GM21367 (cell line): ENCODE data around the gene UNC93B1.

Source experiments
- ATAC-seq: cut with Tn5 transposase; IDR thresholded peaks from one replicate; pipeline ENCODE4 v1.9.1; 2021; ENCODE audit not compliant: unreplicated experiment

Gene UNC93B1

GRCh38 chr11:68003846-68004550, at the start of gene UNC93B1:
Gene UNC93B1, minus strand, starts transcription at chr11:68004097. Its CDS starts 54 bp downstream, at chr11:68004043.
- no peak for ATAC-seq

GRCh38 chr11:68053117-68053516, 49.2 kb upstream of the UNC93B1 start:
- no peak for ATAC-seq

- ATAC-seq: no peak
These were observed 48.4 kb upstream of the UNC93B1 start for GRCh38 chr11:68052137-68052873.

- ATAC-seq: no peak
These were observed 47.6 kb upstream of the UNC93B1 start for GRCh38 chr11:68051191-68052136.

GRCh38 chr11:68050371-68050841, 46.5 kb upstream of the UNC93B1 start:
- ATAC-seq: no peak

GRCh38 chr11:68049509-68050370, 45.8 kb upstream of the UNC93B1 start:
- ATAC-seq: no peak

- no peak for ATAC-seq
These were observed 45.0 kb upstream of the UNC93B1 start for GRCh38 chr11:68048681-68049508.

GRCh38 chr11:68047437-68048290, 43.8 kb upstream of the UNC93B1 start:
- no peak for ATAC-seq

- no peak for ATAC-seq
These were observed 41.0 kb upstream of the UNC93B1 start for GRCh38 chr11:68044898-68045351.

- no peak for ATAC-seq
These were observed 40.4 kb upstream of the UNC93B1 start for GRCh38 chr11:68044145-68044813.

- ATAC-seq: no peak
These were observed 39.6 kb upstream of the UNC93B1 start for GRCh38 chr11:68043349-68044144.

- ATAC-seq: no peak
These were observed 39.1 kb upstream of the UNC93B1 start for GRCh38 chr11:68043029-68043348.

GRCh38 chr11:68042219-68043028, 38.5 kb upstream of the UNC93B1 start:
- no peak for ATAC-seq

- ATAC-seq: no peak
These were observed 37.8 kb upstream of the UNC93B1 start for GRCh38 chr11:68041617-68042218.

GRCh38 chr11:68040957-68041591, 37.2 kb upstream of the UNC93B1 start:
- ATAC-seq: no peak
